ENCODE results near the gene RNF224. TPM values are rescaled to one million over a fixed set of nuclear protein-coding genes. Genes with fewer than 3 reads are reported as not detected.

The RNF224 gene
- total and polyA plus RNA-seq, 2 of the 13 experiments (the other 11 are each of a cell fraction or from before 2014, with no cell fraction given) = 0.09 TPM; not detected in 1

DNA sequence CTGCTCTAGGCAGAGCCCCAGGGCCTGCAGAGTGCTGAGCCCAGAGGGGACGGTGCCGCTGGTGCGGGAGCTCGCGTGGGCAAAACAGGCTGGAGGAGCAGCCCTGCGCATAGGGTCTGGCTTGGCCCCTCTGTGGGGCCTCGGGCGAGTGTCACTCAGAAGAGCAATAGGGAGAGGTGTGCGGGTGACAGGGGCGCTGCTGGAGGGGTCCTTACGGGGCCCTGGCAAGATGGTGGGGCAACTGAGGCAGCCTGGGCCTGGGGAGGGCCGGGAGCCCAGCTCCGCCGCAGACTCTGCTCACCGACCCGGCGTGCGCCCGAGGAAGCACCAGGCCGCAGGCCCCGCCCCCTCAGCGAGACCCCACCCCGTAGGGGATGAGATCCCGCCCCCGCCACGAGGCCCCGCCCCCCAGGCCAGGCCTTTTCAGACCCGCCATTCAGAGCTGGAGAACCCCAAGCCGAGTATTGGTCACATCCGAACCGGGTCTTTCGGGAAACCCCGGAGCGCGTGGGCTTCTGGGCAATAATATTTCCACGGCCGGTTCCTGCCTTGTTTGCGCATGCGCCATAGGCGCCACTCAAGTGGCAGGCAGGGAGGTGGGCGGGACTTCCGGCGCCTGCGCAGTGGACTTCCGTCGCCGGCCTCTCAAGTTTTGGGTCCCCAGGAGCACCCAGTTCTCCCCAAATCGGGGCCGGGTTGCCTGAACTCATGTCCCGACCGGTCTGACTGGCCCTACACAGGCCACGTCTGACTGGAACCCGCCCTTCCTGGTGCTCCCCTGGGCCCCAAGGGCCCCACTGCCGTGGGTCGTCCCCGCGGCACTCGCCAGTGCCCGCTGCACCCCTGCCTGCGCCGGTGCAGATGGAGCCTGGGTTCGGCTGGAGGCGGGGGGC, 4.0 kb upstream of the RNF224 start (continued):
- TF ChIP-seq, protein P1, sequence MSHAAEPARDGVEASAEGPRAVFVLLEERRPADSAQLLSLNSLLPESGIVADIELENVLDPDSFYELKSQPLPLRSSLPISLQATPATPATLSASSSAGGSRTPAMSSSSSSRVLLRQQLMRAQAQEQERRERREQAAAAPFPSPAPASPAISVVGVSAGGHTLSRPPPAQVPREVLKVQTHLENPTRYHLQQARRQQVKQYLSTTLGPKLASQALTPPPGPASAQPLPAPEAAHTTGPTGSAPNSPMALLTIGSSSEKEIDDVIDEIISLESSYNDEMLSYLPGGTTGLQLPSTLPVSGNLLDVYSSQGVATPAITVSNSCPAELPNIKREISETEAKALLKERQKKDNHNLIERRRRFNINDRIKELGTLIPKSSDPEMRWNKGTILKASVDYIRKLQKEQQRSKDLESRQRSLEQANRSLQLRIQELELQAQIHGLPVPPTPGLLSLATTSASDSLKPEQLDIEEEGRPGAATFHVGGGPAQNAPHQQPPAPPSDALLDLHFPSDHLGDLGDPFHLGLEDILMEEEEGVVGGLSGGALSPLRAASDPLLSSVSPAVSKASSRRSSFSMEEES (CRISPR knock-in tag; IDR thresholded peaks at IDR 0.05) = no peak
- TF ChIP-seq ETV6 (CRISPR knock-in tag; conservative IDR thresholded peaks at IDR 0.05) (no peak), MIER3 (CRISPR knock-in tag; IDR thresholded peaks at IDR 0.05; ENCODE audit: borderline replicate concordance) (no peak), RXRA (CRISPR knock-in tag; IDR thresholded peaks at IDR 0.05) (peak; percentile 53; the same call in 1 of the 2 replicates), XBP1 (CRISPR knock-in tag; IDR thresholded peaks at IDR 0.05) (no peak), ZSCAN31 (CRISPR knock-in tag; IDR thresholded peaks at IDR 0.05; ENCODE audit: low read depth) (peak; percentile 60; the same call in 1 of the 2 replicates)
- TF ChIP-seq, protein P2, sequence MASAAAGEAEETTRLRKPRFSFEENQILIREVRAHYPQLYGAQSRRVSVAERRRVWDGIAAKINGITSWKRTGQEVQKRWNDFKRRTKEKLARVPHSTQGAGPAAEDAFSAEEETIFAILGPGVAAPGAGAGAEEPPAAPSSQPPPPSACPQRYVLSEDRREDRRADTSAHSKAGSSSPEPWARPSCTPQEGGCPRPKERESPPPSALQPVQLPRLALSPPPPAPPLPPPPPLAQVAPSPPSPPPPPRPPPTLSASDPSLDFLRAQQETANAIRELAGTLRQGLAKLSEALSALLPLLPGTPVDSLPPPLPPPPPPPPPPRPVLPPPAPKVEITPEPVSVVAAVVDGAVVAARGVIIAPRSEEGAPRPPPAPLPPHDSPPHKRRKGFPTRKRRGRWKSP (CRISPR knock-in tag; IDR thresholded peaks at IDR 0.05) = peak; percentile 61; the same call in 1 of the 2 replicates
- TF ChIP-seq, protein P3, sequence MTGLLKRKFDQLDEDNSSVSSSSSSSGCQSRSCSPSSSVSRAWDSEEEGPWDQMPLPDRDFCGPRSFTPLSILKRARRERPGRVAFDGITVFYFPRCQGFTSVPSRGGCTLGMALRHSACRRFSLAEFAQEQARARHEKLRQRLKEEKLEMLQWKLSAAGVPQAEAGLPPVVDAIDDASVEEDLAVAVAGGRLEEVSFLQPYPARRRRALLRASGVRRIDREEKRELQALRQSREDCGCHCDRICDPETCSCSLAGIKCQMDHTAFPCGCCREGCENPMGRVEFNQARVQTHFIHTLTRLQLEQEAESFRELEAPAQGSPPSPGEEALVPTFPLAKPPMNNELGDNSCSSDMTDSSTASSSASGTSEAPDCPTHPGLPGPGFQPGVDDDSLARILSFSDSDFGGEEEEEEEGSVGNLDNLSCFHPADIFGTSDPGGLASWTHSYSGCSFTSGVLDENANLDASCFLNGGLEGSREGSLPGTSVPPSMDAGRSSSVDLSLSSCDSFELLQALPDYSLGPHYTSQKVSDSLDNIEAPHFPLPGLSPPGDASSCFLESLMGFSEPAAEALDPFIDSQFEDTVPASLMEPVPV (CRISPR knock-in tag; IDR thresholded peaks at IDR 0.05) = no peak
- TF ChIP-seq, protein P4, sequence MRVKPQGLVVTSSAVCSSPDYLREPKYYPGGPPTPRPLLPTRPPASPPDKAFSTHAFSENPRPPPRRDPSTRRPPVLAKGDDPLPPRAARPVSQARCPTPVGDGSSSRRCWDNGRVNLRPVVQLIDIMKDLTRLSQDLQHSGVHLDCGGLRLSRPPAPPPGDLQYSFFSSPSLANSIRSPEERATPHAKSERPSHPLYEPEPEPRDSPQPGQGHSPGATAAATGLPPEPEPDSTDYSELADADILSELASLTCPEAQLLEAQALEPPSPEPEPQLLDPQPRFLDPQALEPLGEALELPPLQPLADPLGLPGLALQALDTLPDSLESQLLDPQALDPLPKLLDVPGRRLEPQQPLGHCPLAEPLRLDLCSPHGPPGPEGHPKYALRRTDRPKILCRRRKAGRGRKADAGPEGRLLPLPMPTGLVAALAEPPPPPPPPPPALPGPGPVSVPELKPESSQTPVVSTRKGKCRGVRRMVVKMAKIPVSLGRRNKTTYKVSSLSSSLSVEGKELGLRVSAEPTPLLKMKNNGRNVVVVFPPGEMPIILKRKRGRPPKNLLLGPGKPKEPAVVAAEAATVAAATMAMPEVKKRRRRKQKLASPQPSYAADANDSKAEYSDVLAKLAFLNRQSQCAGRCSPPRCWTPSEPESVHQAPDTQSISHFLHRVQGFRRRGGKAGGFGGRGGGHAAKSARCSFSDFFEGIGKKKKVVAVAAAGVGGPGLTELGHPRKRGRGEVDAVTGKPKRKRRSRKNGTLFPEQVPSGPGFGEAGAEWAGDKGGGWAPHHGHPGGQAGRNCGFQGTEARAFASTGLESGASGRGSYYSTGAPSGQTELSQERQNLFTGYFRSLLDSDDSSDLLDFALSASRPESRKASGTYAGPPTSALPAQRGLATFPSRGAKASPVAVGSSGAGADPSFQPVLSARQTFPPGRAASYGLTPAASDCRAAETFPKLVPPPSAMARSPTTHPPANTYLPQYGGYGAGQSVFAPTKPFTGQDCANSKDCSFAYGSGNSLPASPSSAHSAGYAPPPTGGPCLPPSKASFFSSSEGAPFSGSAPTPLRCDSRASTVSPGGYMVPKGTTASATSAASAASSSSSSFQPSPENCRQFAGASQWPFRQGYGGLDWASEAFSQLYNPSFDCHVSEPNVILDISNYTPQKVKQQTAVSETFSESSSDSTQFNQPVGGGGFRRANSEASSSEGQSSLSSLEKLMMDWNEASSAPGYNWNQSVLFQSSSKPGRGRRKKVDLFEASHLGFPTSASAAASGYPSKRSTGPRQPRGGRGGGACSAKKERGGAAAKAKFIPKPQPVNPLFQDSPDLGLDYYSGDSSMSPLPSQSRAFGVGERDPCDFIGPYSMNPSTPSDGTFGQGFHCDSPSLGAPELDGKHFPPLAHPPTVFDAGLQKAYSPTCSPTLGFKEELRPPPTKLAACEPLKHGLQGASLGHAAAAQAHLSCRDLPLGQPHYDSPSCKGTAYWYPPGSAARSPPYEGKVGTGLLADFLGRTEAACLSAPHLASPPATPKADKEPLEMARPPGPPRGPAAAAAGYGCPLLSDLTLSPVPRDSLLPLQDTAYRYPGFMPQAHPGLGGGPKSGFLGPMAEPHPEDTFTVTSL (CRISPR knock-in tag; IDR thresholded peaks at IDR 0.05; ENCODE audit: borderline replicate concordance) = no peak
- TF ChIP-seq, protein P5, sequence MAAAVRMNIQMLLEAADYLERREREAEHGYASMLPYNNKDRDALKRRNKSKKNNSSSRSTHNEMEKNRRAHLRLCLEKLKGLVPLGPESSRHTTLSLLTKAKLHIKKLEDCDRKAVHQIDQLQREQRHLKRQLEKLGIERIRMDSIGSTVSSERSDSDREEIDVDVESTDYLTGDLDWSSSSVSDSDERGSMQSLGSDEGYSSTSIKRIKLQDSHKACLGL (CRISPR knock-in tag; IDR thresholded peaks at IDR 0.05) = peak; percentile 42
- TF ChIP-seq, protein P6, sequence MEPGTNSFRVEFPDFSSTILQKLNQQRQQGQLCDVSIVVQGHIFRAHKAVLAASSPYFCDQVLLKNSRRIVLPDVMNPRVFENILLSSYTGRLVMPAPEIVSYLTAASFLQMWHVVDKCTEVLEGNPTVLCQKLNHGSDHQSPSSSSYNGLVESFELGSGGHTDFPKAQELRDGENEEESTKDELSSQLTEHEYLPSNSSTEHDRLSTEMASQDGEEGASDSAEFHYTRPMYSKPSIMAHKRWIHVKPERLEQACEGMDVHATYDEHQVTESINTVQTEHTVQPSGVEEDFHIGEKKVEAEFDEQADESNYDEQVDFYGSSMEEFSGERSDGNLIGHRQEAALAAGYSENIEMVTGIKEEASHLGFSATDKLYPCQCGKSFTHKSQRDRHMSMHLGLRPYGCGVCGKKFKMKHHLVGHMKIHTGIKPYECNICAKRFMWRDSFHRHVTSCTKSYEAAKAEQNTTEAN (CRISPR knock-in tag; conservative IDR thresholded peaks at IDR 0.05) = no peak
- TF ChIP-seq, protein P7, sequence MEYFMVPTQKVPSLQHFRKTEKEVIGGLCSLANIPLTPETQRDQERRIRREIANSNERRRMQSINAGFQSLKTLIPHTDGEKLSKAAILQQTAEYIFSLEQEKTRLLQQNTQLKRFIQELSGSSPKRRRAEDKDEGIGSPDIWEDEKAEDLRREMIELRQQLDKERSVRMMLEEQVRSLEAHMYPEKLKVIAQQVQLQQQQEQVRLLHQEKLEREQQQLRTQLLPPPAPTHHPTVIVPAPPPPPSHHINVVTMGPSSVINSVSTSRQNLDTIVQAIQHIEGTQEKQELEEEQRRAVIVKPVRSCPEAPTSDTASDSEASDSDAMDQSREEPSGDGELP (IDR thresholded peaks at IDR 0.05; ENCODE audit: borderline replicate concordance, low read depth) = no peak
- TF ChIP-seq, protein P8, sequence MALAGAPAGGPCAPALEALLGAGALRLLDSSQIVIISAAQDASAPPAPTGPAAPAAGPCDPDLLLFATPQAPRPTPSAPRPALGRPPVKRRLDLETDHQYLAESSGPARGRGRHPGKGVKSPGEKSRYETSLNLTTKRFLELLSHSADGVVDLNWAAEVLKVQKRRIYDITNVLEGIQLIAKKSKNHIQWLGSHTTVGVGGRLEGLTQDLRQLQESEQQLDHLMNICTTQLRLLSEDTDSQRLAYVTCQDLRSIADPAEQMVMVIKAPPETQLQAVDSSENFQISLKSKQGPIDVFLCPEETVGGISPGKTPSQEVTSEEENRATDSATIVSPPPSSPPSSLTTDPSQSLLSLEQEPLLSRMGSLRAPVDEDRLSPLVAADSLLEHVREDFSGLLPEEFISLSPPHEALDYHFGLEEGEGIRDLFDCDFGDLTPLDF (CRISPR knock-in tag; IDR thresholded peaks at IDR 0.05) = no peak
